ENCODE measurements around the gene ADPRM.
"Not testable (repeated sequence)": the region's sequence is repeated elsewhere in the genome, so short reads cannot be mapped to it uniquely, and the experiment has no call there.

Gene ADPRM, protein sequence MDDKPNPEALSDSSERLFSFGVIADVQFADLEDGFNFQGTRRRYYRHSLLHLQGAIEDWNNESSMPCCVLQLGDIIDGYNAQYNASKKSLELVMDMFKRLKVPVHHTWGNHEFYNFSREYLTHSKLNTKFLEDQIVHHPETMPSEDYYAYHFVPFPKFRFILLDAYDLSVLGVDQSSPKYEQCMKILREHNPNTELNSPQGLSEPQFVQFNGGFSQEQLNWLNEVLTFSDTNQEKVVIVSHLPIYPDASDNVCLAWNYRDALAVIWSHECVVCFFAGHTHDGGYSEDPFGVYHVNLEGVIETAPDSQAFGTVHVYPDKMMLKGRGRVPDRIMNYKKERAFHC

DNA sequence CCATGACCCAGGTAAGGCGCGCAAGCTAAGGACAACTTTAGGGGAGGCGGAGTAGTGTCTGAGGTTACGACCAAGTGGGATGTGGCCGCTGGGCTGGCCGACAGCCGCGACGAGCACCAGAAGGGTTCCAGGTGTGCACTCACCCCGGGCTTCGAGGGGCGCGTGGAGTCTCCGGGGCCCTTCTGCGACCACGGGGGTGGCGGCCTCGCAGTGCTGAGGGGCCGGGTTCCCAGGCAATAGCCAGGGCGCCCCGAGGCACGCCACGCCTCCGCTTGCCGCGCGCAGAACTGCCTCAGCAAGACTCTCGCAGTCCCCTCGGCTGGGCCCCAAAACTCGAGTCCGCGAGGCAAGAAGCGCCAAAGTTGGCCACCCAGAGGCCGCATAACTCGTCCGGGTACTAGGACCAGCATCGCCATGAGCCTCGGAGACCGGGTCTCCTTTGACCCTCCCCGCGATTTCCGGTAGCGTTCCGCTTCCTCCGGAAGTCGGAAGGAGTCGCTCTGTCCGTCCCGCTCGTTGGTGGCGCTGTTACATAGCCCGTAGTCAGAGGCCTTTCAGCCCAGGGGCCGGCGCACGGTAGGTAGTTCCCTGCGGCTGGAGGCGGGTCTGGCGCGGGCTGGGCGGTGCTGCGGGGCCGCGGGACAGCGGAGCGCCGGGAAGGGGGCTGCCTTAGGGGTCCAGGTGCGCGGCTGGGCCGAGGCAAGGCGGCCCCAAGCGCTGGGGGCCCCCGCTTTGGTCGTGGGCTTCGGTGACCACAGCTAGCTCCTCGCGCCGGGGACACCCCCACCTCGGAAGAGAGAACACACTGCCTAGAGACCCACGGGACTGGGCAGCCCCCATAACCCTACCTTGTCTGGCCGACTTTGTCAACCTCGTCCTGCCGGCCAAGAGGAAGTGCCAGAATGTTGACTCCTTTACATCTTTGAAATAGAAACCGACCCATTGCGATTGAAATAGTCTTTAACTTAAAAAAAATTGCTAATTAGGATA is at the start of gene ADPRM, which contains the start of gene SCO1:
TSS of gene ADPRM (plus strand) at position 503 of the 990 bp plus-strand sequence. CDS start 7,333 bp downstream, outside the sequence.
TSS of gene SCO1 (minus strand) at position 442 of the 990 bp plus-strand sequence. CDS start at position 416, 26 bp downstream.
- peak; percentile 96 for DNase-seq

DNA sequence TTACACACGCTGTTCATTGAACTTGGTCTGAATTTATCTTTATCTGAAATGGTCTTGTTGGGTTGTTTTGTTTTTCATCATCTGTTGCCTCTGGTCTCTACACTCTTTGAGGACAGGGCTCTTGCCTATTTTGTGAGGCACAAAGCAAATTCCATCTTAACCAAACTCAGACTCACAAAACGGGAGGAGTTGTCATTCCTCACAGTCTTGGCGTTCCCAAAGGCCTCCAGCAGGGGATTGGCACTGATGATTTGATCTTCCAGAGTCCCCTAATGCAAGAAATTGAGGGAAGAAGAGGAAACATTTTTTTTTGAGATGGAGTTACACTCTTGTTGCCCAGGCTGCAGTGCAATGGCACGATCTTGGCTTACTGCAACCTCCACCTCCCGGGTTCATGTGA is 49.0 kb upstream of the ADPRM start:
- DNase-seq = no peak

DNA sequence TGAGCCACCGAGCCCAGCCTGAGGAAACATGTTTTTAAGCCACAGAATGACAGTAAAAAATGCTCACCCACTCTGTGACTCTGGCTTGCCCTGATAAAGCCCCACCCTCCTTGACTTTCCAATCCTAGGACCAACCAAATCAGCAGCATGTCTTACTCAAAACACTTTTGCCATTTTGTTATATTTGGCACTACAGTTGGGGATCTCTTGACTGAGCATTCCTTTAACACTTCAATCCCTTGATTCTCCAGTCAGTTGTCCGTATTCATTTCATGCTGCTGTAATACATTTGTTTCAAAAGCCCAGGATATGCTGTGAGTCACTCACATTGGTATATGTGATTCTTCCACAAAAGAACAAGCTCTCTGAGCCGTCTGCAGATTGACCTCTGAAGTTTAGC is 48.4 kb upstream of the ADPRM start:
- DNase-seq = peak; percentile 61

DNA sequence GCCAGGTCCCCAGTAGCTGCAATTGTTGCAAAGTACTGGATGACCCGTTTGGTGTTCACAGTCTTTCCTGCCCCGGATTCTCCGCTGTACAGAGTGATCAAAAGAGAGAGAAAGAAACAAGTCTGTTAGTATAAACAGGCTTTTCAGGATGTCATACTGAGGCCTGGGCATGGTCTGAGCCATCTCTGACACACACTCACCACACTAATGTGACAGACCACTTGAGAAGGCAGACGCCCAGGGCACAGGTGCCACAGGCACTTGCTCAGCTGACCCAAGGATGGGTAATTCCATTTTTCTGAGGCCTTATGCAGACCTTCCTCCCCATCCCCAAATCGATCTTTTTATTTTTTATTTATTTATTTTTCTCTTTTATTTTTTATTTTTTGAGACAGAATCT is 47.8 kb upstream of the ADPRM start:
- no peak for DNase-seq

DNA sequence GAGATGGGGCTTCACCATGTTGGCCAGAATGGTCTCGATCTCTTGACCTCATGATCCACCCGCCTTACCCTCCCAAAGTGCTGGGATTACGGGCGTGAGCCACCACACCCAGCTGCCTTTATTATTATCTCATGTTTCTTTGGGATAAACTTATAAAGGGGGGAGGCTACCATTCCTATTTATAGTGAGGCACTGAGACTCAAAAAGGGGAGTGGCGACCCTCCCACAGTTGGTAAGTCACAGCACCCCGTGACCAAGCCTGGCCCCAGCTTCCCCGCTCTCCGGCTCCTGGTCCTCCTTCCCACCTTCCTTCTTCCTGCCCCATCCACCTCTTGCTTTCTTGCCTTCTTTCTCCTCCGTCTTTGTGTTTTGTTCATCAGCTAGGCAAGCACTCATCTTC is 45.5 kb upstream of the ADPRM start:
- no peak for DNase-seq

DNA sequence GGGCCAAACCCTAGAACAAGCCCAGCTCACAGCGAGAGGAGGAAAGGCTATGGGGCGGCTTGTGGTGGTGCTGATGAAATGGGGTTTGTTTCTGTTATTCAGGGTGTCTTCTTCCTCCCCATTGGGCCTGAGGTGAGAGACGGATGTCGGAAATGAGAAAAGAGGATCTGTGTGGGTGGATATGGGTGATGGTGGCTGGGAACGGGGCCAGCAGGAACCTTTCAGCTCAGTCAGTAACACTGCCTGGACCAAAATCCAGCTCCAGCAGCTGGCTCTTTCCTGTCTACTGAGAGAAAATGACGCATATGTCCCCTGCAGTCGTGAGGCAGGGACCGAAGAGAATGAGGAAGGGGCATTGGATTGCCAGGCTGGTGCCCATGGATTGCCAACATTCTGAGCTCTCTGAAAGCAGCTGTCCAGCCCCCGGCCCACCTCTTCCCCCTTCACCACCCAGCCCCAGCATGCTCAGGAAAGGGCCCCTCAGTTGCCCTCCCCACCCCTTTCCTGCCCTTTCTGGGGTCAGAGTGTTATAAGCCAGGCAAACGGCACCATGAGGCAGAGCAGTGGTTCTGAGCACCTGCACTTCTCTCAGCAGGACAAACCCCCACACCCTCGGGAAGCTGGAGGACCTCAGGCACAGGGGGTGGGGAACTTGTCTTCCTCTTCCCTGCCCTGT is 44.3 kb upstream of the ADPRM start:
- peak; percentile 6 for DNase-seq

DNA sequence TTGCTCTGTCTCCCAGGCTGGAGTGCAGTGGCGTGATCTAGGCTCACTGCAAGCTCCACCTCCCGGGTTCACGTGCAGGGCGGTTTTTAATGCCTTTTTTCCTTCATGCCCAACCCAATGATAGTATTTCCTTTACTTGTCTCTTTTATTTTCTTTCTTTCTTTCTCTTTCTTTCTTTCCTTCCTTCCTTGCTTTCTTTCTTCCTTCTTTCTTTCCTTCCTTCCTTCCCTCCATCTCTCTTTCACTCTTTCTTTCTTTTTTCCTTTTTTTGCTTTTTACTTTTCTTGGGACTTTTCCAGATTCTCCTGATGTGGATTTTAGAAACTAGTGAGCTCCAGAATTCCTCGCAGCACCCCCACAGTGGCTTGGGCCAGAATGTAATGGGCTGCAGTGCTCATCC is 43.4 kb upstream of the ADPRM start:
- DNase-seq = no peak

DNA sequence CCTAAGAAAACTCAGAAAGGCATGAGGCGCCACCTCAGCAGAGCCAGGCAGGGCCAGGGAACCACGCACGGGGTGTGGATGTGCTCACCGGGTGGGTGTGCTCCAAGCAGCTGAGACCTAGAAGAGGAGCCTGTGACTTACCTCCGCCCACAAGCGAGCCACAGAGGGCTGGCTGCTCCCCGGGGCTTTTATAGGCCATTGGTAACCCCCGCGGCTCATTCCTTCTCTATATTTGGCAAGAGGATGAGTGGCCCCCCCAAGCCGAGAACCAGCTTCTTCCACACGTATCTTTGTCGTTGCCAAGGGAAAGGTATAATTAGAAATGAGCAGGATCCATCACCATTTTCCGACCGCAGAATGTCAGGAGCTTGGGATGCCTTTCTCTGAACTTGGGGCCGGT is 40.2 kb upstream of the ADPRM start, which contains the start of gene MYH3:
TSS of gene MYH3 (minus strand) at position 162 of the 400 bp plus-strand sequence. CDS start 2,245 bp downstream, outside the sequence.
- DNase-seq = no peak

DNA sequence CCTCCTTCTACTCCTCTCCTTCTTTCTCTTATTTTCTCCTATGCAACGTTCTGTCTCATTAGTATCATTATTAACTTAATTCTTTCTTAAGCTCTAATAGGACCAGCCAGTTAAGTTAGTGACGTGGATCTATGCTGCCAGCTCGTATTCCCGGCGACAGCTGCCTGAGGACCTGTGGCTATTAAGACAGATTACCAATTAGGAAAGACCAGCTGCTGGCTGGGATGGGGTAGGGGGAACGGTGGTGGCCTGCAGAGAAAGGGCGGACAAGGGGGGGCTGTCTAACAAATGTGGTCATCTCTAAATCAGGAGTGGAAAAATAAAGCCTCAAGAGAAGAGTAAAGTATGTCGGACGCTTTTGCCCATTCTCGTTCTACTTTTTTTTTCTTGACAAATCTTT is 39.5 kb upstream of the ADPRM start:
- no peak for DNase-seq

DNA sequence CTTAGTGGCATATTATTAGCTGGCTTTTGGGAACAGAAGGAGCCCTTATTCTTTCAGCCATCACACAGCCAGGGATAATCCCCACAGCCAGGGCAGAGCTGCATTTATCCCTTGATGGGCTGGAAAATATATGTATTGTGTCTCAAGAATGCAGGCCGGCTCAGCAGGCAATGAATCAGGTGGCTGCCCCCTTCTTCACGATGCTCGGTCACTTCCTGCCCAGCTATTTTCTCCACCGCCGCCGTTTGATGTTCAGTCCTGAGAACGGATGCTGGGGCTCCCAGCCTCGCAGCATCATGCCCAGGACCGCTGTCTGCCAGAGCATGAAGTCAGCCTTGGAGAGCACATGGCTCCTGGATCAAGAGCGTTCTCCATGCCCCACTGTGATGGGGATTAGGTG is 36.0 kb upstream of the ADPRM start:
- no peak for DNase-seq

DNA sequence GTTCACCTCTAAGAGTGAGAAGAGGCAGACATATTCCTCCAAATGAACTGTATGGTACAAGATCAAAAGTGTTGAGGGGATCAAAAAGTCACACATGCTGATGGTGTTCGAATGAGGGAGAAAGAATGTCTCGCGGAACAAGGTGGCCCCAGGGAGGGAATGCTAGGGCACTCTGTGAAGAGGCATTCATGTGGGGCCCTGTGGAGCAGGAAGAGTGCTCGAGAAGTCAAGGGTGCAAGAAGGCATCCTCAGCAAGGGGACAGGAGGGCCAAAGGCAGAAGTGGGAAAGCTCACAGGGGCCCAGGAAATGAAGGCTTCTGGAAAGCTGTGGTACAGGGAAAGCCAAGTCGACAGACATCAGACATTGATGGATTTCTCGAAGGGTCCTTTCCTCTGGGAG is 34.2 kb upstream of the ADPRM start:
- no peak for DNase-seq

DNA sequence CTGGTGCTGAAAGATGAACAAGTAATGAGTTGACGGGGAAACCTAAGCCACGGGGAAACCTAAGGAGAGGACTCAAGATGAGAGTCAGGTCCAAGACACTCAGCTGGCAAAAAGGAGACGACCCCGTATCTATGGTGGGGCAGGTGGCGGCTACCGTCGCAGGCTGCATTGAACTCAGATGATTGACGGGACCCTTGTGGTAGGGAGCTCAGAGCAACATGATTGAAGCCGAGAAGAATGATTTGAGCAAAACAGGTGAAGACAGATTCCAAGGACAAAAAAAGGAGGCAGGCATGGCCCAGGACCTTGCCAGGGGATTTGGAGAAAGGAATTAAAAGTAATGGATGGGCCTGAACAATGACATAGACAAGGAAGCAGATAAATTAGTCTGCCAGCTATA is 32.8 kb upstream of the ADPRM start:
- no peak for DNase-seq

DNA sequence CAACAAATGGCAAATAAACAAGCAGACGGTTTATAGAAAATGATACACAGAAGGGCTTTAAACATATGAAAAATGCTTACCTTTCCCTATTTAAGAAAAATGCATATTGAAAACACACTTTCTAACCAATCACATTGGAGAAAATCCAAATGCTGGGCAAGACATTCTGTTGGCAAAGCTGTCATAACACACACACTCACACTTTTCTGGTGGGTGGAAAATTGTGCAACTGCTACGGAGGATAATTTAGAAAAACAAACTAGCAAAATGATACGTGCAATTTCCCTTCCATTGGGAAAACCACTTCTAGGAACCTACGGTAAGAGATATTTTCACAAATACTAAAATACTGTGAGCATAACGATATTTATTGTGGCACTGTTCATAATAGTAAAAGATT is 30.5 kb upstream of the ADPRM start:
- no peak for DNase-seq

DNA sequence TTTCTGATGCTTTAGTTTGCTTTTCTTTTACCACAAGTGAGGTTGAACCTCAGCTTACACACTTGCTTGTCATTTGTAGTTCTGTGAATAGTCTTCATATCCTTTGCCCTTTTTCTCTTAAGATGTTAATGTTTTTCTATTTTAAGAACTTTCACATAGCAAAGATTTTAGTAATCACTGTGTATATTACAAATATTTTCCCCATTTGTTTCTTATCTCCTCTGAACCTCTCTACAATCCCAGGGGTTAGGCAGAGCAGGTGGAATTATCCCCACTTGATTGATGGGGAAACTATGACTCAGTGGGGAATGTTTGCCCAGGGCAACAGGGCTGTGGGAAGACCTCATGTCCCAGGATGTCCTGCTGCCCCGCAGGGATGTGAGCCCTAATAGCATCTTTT is 28.6 kb upstream of the ADPRM start:
- DNase-seq = no peak

DNA sequence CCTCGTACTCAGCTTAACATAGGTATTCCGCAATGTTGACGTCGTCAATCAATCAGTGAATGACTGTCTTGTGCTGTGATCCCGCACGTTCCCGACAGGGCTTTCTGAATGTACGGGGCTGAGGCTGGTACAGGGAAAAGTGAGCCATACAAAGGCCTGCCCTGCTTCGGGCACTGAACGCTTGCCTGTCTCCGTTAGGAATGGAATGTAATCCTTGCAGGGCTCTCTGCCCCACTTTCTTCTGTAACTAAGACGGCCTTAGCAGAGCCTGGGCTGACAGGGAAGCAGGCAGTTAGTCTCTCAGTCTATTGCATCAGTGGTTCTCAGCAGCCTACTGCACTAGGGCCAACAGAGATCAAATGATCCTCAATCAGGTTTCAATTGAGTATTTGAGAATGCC is 24.1 kb upstream of the ADPRM start:
- no peak for DNase-seq

DNA sequence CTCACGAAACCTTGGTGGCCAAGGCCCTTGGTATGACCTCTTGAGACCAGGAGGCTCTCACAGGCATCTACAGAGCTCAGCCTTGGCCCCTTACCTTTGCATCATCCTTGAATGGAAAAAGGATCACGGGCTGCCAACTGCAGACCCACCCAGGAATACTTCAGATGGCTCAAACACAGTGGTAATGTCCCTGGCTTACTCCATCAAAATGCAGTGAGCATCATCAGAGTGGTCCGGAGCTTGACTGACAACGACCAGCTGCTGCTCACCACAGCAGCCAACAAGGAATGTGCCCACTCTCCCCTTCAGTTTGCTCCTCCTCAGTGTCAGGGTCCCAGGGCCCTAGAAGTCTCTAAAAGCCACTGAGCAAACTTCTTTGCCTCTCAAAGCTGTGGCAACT is 22.7 kb upstream of the ADPRM start:
- no peak for DNase-seq

DNA sequence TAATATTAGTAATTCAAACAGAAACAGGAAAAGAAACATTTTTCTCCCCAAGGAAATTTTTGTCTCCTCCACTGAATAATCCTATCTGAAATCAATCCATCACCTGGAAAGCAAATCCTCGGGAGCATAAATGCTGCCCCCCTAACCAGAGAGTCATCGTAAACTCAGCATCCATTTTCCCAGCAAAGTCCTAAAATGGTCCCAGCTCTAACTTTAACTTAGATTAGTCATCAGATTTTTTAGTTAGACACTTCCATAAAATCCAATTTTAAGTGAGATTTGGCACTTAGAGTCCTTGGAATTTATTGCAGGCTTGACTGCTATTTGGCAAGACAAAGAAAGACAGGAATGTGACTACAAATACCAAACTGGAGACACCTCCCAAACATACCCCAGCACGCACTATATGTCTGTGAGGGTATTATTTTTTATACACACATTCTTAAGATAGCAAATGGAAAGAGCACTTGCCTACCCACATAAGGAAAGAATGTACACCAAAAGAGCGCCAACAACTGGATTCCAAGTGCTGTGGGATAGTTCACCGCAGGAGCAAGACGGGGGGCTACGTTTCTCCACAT is 15.4 kb upstream of the ADPRM start:
- no peak for DNase-seq

DNA sequence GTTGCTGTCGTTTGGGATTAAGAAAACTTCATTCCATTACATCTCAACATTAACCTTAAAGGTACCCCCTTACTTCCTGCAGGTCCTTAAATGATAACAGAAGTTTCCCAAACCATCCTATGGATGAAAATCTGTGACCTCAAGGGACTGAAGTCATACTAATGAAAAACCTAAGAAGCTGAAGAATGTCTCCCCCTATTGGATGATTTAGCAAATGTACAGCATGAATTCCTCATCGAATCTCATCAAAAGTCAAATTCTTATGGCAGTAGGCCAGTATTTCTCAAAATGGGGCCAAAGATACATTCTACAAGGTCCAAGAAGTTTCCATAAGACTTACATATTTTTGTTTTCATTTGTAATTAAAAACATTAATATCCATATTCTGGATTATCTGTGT is 13.5 kb upstream of the ADPRM start:
- peak; percentile 74 for DNase-seq

DNA sequence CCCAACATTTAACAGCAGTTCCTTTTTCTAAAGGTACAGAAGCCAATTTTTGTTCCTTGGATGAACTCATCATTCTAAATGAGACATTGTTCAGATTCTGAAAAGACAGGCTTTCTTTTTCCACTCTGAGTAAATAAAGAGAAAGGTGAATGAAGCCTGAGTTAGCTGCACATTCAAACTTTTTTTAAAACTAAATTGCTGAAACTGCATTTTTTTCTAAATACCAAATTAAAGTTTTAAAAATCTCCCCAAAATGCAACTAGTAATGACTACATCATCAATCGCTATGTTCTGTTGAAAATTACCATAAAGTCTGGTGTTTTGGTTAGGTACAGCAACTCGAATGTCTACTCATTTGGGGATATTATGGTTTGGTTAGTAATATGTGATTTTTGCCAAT is 9.9 kb upstream of the ADPRM start:
- no peak for DNase-seq

DNA sequence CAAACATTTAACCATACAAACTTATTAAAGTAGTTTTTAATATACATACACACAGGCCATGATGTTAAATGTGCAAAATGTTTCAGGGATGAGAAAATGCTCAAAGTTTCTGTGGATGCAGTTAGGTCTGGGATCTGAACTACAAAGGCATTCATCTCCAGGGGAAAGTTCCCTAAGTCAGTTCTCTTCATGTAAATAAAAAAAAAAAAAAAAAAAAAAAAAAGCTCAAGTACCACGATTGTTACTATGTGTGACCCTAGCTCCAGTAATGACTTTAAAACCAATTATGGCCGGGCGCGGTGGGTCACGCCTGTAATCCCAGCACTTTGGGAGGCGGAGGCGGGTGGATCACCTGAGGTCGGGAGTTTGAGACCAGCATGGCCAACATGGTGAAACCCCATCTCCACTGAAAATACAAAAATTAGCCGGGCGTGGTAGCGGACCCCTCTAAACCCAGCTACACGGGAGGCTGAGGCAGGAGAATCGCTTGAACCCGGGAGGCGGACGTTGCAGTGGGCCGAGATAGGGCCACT is 1.5 kb upstream of the ADPRM start:
- not testable (repeated sequence) for DNase-seq

DNA sequence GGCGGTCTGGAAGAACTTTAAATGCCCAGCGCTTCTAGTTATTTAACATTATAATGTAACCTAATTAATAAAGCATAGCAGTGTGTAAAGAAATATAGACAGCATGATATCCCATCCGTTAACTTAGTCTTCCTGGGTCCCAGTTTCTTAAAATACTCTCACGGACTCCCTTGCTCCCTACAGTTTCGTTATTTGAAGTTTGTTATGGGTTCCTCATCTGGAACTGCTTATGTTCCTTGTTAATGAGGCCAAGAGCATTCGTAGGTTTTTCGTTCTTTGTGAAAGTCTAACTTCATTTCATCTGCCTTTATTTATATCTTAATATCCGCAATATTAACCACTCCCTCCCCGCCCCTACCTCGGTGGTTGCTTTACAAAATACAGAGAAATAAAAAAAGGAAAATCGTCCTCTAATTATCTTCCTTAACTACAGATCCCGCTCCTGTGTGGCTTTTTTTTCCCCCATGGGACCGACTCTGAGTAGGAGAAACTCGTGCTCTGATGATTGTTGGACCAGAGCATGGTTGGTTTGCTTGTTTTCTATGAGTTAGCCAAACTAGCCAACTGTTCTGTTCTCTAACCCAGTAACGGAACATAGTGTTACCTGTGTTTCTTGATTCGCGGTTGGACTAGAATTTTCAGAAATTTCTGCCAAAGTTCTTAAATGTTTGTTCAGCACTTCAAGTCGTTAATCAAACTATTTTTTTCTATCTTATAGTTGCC is 863 bp downstream of the ADPRM start:
- peak; percentile 41 for DNase-seq

DNA sequence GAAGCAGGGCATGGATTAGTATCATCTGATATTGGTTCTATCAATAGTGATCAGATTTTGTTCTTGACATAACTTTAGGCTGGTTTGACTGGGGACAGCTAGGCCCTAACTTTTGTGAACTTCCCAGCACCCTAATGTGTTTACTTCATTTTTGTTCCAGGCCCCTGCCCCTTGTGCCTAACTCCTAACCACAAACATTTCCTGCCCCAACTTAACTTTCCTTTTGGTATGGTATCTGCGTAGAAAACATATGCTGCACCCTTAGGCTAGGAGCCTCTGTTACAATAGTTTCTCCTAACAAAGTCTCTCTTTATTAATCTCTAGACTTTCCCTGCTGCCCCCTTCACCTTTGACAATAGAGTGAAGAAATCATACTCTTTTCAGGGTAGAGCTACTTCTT is 2.5 kb downstream of the ADPRM start:
- DNase-seq = peak; percentile 26
